SU-DHL-6 (cell line): ENCODE results near the gene MLLT10.

Source experiments
- H2AFZ ChIP-seq: fragments of 200-600 bp; sonication (generic); 2 replicates; pipeline ENCODE4 v1.6.1; 2014; ENCODE audit warnings: low read depth, mild to moderate bottlenecking, moderate library complexity, mixed read lengths, antibody characterized with exemption, low read length; ENCODE audit not compliant: severe bottlenecking
- H3F3A ChIP-seq: fragments of 200-600 bp; shearing (Covaris generic); 2 replicates; pipeline ENCODE4 v1.6.0; 2016; ENCODE audit warnings: antibody characterized with exemption, mild to moderate bottlenecking; ENCODE audit not compliant: insufficient read depth
- H3K27ac ChIP-seq: fragments of 200-600 bp; sonication (generic); 2 replicates; pipeline ENCODE4 v1.5.1; 2016; ENCODE audit warnings: low read depth, mild to moderate bottlenecking, low read length, moderate library complexity, mixed read lengths
- H3K27me3 ChIP-seq: fragments of 200-600 bp; sonication (generic), shearing (Covaris generic); 2 replicates; pipeline ENCODE4 v1.6.0; 2014; ENCODE audit warnings: mild to moderate bottlenecking, low read length
- H3K36me3 ChIP-seq: fragments of 200-600 bp; sonication (generic); 2 replicates; pipeline ENCODE4 v1.6.1; 2014; ENCODE audit warnings: mild to moderate bottlenecking, low read length, mixed read lengths
- H3K4me2 ChIP-seq: fragments of 300-600, 200-600 bp; shearing (Covaris generic), sonication (generic); 2 replicates; pipeline ENCODE4 v1.6.0; 2014; ENCODE audit warnings: low read length, low read depth, mild to moderate bottlenecking; ENCODE audit not compliant: poor library complexity, severe bottlenecking
- H3K4me3 ChIP-seq: fragments of 200-600 bp; sonication (generic); 2 replicates; pipeline ENCODE4 v1.5.1; 2014; ENCODE audit warnings: antibody characterized with exemption, low read length, mild to moderate bottlenecking, mixed read lengths; ENCODE audit not compliant: insufficient read depth, poor library complexity, severe bottlenecking
- H3K79me2 ChIP-seq: fragments of 200-600 bp; sonication (generic); 2 replicates; pipeline ENCODE4 v1.6.1; 2014; ENCODE audit warnings: mild to moderate bottlenecking, low read length, moderate library complexity; ENCODE audit not compliant: insufficient read depth
- H3K9ac ChIP-seq: fragments of 200-600 bp; sonication (generic); 2 replicates; pipeline ENCODE4 v1.7.0; 2014; ENCODE audit warnings: mild to moderate bottlenecking, low read length
- H3K9me2 ChIP-seq: fragments of 200-600 bp; sonication (generic); replicated peaks from 2 replicates; pipeline ENCODE4 v1.6.1; 2014; ENCODE audit warnings: low read length; ENCODE audit not compliant: insufficient read depth
- H3K9me3 ChIP-seq: fragments of 200-600 bp; sonication (generic); 2 replicates; pipeline ENCODE4 v1.6.1; 2014; ENCODE audit warnings: low read length, mixed read lengths; ENCODE audit not compliant: insufficient read depth
- H4K20me1 ChIP-seq: fragments of 200-600 bp; sonication (generic); 2 replicates; pipeline ENCODE4 v1.6.1; 2014; ENCODE audit warnings: low read depth, mild to moderate bottlenecking, antibody characterized with exemption, low read length, moderate library complexity, mixed read lengths
- EZH2phosphoT487 ChIP-seq: fragments of 200-600 bp; sonication (generic), shearing (Covaris generic); conservative IDR thresholded peaks from 2 replicates; pipeline ENCODE4 v1.6.1; 2018; ENCODE audit warnings: mild to moderate bottlenecking, antibody characterized with exemption, low read length, moderate library complexity, mixed read lengths
- TF ChIP-seq, protein P1 (sequence below): fragments of 200-600 bp; sonication (generic); IDR thresholded peaks from one replicate; pipeline ENCODE4 v1.5.1; 2017; ENCODE audit warnings: antibody characterized with exemption, mild to moderate bottlenecking, low read length, moderate library complexity; ENCODE audit not compliant: insufficient read depth, poor library complexity, severe bottlenecking

Gene MLLT10

GRCh38 chr10:21776883-21777282, 242.9 kb downstream of the MLLT10 start:
- Histone ChIP-seq H3K27ac (no peak overlapping the region), H3K9me2 (no peaks in the 10 kb centered on the region), H4K20me1 (no peaks in the 10 kb centered on the region), H3K9me3 (no peaks in the 10 kb centered on the region), H3K36me3 (no peaks in the 10 kb centered on the region), H3K79me2 (no peaks in the 10 kb centered on the region), H3K4me2 (no peak overlapping the region), H2AFZ (no peak overlapping the region), H3K9ac (no peak overlapping the region), H3K27me3 (no peaks in the 10 kb centered on the region), H3K4me3 (no peak overlapping the region), H3F3A (no peaks in the 10 kb centered on the region)
- TF ChIP-seq, protein P1, sequence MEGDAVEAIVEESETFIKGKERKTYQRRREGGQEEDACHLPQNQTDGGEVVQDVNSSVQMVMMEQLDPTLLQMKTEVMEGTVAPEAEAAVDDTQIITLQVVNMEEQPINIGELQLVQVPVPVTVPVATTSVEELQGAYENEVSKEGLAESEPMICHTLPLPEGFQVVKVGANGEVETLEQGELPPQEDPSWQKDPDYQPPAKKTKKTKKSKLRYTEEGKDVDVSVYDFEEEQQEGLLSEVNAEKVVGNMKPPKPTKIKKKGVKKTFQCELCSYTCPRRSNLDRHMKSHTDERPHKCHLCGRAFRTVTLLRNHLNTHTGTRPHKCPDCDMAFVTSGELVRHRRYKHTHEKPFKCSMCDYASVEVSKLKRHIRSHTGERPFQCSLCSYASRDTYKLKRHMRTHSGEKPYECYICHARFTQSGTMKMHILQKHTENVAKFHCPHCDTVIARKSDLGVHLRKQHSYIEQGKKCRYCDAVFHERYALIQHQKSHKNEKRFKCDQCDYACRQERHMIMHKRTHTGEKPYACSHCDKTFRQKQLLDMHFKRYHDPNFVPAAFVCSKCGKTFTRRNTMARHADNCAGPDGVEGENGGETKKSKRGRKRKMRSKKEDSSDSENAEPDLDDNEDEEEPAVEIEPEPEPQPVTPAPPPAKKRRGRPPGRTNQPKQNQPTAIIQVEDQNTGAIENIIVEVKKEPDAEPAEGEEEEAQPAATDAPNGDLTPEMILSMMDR: no peak
- TF ChIP-seq EZH2phosphoT487: no peak

DNA sequence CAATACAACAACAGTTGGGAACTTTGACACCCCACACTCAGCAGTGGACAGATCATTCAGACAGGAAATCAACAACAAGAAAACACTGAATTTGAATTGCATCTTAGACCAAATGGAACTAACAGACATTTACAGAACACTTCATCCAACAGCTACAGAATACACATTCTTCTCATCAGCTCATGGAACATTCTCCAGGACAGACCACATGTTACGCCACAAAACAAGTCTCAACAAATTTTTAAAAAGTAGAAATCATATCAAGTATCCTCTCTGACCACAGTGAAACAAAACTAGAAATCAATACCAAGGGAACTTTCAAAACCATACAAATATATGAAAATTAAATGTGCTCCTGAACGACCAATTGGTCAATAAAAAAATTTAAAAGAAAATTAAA, 257.2 kb downstream of the MLLT10 start:
- Histone ChIP-seq H3K9ac (no peak overlapping the region), H3K9me3 (no peaks in the 10 kb centered on the region), H3K9me2 (no peaks in the 10 kb centered on the region), H3K4me3 (no peak overlapping the region), H3K27ac (no peak overlapping the region), H3K79me2 (no peaks in the 10 kb centered on the region), H3K36me3 (no peaks in the 10 kb centered on the region), H3K27me3 (no peaks in the 10 kb centered on the region), H4K20me1 (no peaks in the 10 kb centered on the region), H3F3A (no peaks in the 10 kb centered on the region), H3K4me2 (no peak overlapping the region), H2AFZ (no peak overlapping the region)
- TF ChIP-seq EZH2phosphoT487: no peak
- TF ChIP-seq, protein P1: no peak
